HG03039 (cell line): Measurements from ENCODE around the gene FBXO48.
"Not testable (repeated sequence)": the region's sequence is repeated elsewhere in the genome, so short reads cannot be mapped to it uniquely, and the experiment has no call there.

Experiments used
- ATAC-seq: cut with Tn5 transposase; IDR thresholded peaks from one replicate; pipeline ENCODE4 v1.9.1; 2021; ENCODE audit warnings: mild to moderate bottlenecking, moderate library complexity; ENCODE audit not compliant: unreplicated experiment

FBXO48 gene, protein sequence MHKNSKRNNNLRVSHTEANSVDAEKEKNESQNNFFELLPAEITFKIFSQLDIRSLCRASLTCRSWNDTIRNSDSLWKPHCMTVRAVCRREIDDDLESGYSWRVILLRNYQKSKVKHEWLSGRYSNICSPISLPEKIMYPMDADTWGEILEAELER

DNA sequence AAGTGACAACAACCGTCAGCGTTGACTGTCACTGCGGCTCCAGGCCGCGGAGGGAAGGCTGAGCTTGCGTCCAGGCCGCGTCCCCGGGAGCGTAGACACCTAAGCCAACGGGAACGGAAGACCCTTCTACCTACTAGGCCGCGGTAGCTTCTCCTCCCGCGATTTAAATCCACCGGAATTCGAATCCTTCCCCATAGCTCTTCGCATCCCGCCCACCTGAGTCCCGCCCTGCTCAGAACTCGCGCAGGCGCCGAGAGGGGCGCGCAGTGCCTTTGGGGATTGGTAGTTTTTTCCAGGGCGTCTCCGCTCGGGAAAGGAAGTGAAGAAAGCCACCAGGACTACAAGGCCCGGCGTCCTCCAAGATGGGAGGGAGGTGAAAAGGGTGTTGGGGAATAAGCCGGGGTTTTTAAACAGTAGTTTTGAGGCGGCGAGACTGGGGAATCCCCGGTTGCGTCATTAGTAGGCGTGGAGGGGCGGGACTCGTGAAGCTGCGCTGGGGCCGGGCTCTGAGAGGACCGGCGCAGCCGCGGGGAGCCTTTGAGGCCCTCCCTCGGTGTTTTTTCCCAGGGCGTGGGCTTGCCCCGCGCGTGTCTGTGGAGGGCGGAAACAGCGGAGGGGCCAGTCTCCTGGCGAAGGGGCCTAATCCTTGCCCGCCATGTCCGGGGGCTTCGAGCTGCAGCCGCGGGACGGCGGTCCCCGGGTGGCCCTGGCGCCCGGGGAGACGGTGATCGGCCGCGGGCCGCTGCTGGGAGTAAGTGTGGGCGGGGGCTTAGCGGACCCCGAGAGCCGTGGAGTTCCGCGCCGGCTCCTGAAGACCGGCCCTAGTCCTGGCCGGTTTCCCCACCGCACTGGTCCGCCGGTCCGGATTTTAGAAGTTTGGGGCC lies at the start of gene FBXO48, which contains the start of gene APLF:
FBXO48 (minus strand) TSS at position 218 of the 884 bp plus-strand sequence. CDS start 2,149 bp downstream, outside the sequence.
APLF (plus strand) TSS at position 509 of the 884 bp plus-strand sequence; CDS start at position 656, 147 bp downstream.
- ATAC-seq, result peak; percentile 94

DNA sequence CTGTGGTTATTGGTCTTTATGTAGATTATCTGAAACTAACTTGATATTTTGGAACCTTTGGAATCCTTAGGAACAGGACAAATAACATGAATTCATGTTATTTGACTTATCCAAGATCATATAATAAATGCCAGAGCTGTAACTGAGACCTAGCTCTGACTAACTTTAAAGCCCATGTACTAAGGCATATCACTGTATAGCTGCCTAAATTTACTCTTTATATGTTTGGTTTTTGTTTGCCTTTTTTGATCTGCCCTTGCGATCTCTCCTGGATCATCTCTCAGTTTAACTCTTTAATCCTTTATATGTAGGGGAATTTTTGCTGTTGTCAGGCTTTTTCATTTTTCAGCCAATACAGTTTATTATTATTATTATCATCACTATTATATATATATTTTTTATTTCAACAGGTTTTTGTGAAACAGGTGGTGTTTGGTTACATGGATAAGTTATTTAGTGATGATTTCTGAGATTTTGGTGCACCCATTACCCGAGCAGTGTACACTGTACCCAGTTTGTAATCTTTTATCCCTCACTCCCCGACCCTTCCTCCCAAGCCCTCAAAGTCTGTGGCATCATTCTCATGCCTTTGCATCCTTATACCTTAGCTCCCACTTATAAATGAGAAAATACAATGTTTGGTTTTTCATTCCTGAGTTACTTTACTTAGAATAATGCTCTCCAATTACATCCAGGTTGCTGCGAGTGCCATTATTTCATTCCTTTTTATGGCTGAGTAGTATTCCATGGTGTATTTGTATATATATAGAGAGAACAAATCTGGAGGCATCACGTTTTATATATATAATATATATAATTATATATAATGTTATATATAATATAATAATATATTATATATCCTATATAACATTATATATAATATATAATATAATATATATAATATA lies 49.2 kb upstream of the FBXO48 start:
- ATAC-seq, result no peak

DNA sequence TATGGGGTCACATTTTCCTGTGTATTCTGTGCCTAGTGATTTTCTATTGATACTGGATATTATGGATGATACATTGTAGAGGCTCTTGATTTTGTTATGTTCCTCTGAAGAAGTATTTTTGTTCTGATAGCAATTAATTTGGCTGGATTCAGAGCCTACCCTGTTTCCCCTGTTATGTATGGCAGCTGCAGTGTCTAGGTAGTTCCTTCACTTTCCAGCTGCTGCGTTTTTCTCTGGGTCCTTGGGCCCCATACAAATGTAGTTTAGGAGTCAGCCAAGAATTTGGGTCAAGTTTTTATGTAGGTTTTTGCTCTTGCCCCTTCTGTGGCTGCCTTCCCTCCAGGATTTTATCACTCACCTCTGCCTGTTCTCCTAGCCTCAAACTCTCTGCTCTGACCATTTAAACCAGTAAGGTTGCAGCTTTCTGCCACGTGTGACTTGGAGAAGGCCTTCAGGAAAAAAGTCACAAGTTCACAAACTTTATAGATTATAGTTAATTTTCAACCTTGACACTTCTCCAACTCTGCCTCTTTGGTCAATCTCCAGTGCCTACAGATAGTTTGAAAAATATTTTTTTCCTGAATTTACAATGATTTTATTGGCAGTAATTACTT lies 47.3 kb upstream of the FBXO48 start:
- ATAC-seq, result no peak

DNA sequence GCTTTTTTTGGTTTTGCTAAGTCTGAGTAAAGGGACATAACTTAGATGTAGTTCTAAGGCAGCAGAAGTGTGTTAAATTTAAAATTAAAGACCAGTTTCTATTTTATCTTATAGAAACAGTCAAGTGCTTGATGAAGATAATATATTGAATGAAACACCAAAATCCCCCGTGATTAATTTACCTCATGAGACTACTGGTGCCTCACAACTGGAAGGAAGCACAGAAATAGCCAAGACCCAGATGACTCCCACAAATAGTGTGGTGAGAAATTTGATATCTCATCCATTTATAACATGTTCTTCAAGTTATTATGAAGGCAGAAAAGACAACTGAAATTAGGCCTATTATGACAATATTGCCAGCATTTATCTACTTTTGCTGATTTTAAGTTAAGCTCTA lies 45.9 kb upstream of the FBXO48 start:
- no peak for ATAC-seq

DNA sequence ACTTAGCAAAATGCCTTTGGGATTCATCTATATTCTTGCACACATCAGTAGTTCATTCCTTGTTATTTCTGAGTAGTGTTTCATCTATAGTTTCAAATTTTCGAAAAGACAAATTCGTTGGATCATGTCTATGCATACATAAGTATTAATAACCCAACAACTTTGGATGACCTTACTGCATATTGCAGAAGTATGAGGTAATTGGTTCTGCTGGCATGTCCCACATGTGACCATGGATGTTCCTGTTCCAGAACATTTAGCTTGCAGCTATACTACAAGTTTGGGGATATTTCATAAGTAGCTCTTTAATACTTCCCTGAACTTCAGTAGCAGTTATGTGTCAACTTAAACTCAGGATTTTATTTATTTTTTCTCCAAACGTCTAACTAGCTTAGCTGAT lies 45.2 kb upstream of the FBXO48 start:
- ATAC-seq, result no peak

DNA sequence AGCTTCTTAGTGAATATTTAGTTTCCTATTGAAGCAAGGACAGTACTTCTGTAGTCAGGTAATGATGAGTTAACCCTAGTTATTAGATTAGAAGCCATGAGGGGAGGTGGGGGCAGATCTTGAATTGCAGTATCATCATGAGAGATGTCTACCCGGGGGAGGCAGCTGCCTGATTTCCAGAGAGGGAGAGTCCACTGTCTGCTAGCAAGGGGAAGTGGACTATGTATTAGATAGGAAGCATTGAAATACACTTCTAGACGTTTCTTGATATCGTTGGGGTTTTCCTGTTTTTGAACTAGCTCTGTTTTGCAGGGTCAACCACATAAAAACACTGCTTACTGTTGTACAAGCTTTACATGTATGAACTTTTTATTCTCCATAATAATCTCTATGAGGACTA lies 39.1 kb upstream of the FBXO48 start:
- ATAC-seq, result no peak

DNA sequence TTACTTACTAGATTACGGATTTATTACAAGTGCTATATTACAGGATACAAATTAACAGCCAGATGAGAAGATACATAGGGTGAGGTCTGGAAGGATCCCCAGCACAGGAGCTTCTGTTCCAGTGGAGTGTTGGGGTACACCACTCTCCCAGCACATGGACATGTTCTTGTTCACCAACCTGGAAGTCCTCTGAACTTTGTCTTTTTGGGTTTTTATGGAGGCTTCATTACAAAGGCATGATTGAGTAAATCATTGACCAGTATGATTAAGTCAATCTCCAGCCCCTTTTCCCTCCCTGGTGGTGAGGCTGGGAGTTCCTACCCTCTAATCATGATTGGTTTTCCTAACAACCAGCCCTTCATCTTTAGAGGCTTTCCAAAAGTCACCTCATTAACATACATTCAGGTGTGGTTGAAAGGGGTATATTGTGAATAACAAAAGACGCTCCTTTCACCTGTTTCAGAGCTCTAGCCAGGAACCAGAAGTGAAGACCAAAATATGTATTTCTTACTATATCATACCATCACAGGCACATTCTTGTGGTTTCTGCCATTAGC lies 38.6 kb upstream of the FBXO48 start:
- ATAC-seq, result no peak

DNA sequence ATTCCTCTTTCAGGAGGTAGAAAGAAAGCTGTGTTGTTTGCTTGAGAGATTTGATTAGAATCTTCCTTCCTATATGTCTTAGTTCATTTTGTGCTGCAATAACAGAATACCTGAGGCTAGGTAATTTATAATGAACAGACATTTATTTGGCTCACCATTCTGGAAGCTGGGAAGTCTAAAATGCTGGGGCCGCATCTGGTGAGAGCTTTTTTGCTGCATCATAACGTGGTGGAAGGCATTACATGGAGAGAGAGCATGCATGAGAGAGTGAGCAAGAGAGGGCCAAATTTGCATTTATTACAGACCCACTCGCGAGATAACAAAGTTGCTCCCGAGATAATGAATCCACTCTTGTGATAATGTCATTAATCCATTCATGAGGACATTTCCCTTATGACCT lies 34.7 kb upstream of the FBXO48 start:
- ATAC-seq, result no peak

DNA sequence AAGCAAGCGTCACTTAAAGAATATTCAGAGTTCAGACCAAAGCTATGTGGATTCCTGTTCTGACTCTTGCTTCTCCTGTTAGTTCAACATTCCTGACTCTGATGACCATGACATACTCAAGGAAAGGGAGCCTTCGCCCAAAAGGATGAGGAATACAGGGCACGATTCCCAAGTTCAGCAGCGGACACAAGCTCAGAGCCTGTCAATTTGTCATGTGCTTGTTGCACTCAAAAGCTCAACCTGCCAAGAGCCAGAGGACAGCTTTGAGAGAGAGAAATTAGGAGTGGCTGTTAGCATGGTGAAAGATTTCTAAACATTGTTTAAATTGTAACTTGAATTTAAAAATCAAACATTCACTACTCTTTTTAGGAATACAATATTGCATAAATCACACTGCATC lies 33.6 kb upstream of the FBXO48 start:
- no peak for ATAC-seq

DNA sequence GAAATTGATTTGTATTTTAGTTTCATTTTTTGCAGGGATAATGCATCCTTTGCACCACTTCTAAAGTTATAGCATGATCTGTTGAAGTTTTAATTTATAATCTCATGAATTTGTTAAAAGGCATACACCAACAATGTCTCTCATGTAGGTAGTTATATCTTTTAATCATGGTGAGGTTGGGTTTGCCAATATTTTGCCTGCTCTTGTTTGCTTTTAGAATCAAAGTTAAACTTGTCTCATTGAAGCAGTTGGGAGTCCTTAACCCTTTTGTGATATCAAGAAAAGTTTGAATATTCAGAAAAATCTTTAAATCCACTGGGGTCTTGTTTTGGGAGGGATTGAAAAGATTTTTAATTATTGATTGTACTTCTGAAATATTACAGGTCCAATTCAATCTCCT lies 32.0 kb upstream of the FBXO48 start:
- no peak for ATAC-seq

DNA sequence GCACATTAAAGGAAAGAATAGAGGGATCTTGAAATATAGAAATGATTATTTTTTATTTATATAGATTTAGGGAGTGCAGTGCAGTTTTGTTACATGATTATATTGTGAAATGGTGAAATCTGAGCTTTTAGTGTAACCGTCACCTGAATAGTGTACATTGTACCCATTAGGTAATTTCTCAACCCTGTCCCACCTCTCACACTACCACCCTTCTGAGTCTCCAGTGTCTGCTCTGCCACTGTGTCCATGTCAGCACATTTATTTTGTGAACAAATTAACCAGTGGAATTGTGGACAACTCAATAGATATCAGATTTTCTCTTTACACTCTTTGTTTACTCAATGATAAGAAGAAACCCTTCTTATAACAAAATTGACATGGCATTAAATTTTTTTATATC lies 24.5 kb upstream of the FBXO48 start:
- no peak for ATAC-seq

DNA sequence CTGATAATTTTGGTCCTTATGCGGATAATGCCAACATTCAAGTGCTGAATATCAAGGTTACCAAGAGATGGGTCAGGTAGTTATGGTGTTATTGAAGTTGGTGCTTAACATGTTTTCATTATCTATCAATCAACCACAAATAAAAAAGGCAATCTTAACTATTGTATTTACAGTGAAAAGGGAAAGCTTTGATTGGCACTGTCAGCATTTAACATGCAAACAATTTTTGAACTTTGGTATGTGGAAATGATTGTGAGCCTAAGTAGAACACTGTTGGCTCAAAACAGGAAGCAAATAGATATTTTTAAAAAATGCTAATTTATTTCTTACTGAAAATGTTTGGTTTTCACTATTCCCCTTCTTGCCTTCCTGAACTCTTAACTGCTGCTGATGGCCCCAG lies 22.2 kb upstream of the FBXO48 start:
- no peak for ATAC-seq

DNA sequence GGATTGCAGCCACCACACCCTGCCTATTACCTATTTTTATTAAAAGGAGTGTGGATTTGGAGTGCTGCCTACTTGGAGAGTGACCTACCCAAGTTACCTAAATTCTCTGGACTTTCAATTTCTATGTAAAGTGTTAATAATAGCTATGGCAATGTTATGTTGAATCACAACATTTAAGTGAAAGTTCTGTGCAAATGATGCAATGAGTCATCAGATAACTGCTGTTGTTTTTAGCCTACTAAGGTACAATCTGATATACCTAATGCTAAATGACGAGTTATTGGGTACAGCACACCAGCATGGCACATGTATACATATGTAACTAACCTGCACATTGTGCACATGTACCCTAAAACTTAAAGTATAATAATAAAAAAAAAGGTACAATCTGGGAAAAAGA lies 21.5 kb upstream of the FBXO48 start:
- ATAC-seq, result not testable (repeated sequence)

DNA sequence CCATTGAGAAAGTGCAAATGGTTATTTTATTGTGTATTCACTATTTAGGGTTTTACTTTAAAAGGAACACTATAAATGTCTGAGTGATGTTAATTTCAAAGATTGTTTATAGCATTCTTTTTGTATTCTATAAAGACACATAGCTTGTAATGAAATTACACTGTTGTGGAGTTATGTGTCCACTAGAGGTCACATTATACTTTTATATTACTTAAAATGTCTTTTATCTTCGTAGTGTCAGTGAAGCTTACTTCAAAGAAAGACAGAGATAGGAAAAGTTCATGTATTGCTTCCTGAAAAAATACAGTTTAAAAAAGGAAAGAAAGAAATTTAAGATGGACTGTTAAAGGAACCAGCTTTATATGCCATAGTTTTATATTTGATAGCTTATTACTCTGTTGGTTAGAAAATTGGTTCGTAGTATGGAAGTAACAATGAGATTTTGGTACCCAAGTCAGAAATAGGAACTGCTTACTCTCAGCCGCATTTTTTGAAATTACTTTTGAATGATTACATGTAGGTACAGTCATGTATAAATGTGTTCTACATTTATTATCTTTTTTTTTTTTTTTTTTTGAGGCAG lies 20.8 kb upstream of the FBXO48 start:
- ATAC-seq, result no peak

DNA sequence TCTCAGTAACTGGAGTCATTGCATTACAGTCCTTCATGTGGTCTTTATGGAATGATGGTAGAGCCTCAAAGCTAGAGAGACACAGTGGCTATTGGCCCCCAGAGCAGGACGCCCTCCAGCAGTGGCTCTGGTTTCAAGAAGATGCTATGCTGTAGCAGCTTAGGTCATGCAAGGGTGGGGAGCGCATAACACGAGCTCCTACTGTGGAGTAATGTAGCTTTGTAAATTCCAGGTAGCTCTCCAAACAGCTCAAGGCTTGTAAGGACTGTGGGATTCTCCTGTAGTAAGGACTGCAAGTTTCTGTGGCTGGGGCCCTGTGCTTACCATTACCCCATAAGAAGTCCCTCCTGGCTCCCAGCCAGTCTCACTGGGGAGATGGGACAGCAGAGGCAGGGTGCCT lies 15.9 kb upstream of the FBXO48 start:
- ATAC-seq, result no peak

DNA sequence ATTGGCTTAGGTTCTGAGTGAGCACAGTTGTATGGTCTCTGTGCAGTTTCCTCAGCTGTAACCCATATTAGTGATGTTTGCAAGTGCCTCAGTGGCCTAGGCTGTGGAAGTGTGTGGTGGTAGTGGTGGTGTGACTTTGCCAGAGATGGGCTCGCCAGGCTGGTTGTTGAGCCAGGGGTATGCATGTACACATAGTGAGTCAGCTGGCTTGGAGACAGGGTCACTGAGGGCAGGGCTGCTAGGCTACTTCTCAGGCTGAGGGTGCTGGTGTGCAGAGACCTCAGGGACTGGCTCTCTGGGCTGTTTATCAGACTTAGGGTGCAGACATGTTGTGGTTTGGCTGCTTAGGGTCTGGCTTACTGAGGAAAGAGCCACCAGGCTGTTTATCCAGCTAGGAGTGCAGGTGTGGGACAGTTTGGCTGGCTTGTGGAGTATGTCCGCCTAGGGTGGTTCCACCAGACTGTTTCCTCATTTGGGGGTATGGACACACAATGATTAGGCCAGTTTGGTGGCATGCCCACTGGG lies 15.3 kb upstream of the FBXO48 start:
- ATAC-seq, result no peak

DNA sequence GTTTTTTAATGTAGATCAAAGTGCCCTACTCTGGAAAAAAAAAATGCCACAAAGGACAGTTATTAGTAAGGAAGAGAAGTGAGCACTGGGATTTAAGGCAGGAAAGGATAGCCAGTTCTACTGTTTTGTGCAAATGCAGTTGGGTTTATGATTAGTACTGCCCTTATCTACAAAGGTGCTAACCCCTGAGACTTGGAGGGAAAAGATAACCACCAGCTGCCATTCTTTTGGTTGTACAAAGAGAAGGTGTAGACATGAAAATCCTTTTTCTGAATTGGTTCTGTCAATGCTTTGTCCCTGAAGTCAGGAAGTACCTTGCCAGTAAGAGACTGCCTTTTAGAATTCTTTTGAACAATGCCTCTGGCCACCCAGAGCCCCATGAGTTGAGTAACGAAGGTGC lies 11.6 kb upstream of the FBXO48 start:
- no peak for ATAC-seq

DNA sequence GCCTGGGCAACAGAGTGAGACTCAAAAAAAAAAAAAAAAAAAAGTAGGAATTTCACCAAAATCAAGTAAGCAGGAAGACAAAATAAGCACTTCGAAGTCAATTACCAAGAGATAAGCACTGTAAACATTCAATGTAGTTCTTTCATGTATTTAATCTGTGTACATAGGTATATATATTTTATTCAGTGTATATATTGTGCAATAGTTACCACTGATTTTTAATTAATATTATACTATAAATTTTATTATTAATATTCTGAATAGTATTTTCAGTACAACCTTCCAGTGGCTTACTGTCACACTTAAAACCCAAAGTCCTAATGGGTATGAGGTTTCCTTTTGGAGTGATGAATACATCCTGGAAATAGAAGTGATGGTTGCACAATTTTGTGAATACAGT lies 9.4 kb upstream of the FBXO48 start:
- ATAC-seq, result no peak

DNA sequence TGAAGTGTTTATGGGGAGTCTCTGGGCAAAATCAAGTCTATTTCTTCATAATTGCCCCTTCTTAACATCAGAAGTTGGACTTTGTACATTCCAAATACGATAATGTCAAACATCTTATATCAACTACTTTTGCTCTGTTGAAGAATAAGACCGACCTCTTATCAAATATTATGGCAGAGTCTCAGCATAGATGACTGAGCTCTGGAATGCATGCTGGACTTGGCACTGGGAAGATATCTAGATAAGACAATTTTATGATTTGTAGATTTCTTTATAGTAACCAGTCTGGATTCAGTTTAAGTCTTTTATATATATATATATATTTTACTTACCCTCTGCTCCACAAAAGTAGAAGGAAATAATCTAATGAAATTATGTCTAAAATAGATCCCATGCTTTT lies 8.5 kb upstream of the FBXO48 start:
- no peak for ATAC-seq

DNA sequence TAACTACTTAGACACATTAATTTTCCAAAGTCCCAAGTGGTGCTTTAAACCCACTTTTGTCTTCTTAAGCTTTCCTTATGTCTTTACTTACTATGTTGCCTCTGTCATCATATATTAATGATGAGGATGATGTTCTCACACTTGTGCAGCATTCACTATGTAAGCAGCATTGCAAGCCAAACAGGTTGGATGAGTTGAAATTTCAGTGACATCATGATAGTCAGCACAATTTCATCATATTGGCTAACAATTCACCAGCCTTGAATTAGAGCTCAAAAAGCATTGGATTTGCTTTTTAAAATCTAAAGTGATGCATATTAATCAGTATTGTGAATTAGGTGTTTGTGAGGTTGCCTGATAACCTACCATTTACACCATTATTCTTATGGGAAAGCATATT lies 8.0 kb upstream of the FBXO48 start:
- no peak for ATAC-seq
